GM23338 (cell line): Measurements from ENCODE around the gene FAM3D. TPM values are rescaled to one million over a fixed set of nuclear protein-coding genes. Genes with fewer than 3 reads are reported as not detected.

Source experiments
- ATAC-seq: fragments of 200-7000 bp; cut with Tn5 transposase; 3 replicates; pipeline ENCODE4 v1.9.1; 2020
- DNase-seq: peaks from one replicate; pipeline ENCODE4 v3.0.0-alpha.2; 2015; ENCODE audit warnings: low spot score
- H2AFZ ChIP-seq: fragments of 200-600 bp; sonication (generic); 2 replicates; pipeline ENCODE4 v1.8.0; 2016; ENCODE audit warnings: antibody characterized with exemption, mild to moderate bottlenecking, moderate library complexity
- H3F3A ChIP-seq: fragments of 200-600 bp; sonication (generic); replicated peaks from 2 replicates; pipeline ENCODE4 v1.8.0; 2017; ENCODE audit warnings: antibody characterized with exemption, mixed run types, low read depth
- H3K27ac ChIP-seq: fragments of 200-600 bp; sonication (generic); 2 replicates; pipeline ENCODE4 v1.6.1; 2016; ENCODE audit warnings: low read depth
- H3K27me3 ChIP-seq: fragments of 200-600 bp; sonication (generic); 2 replicates; pipeline ENCODE4 v1.8.0; 2016; ENCODE audit warnings: mild to moderate bottlenecking, mixed run types, moderate library complexity; ENCODE audit not compliant: insufficient read depth
- H3K36me3 ChIP-seq: fragments of 200-600 bp; sonication (generic); 2 replicates; pipeline ENCODE4 v1.8.0; 2016; ENCODE audit warnings: mild to moderate bottlenecking; ENCODE audit not compliant: insufficient read depth
- H3K4me1 ChIP-seq: fragments of 200-600 bp; sonication (generic); 2 replicates; pipeline ENCODE4 v1.8.0; 2016; ENCODE audit warnings: mild to moderate bottlenecking, moderate library complexity; ENCODE audit not compliant: insufficient read depth
- H3K4me2 ChIP-seq: fragments of 200-600 bp; sonication (generic); 2 replicates; pipeline ENCODE4 v1.7.1; 2017; ENCODE audit warnings: mixed run types
- H3K4me3 ChIP-seq: fragments of 200-600 bp; sonication (generic); 2 replicates; pipeline ENCODE4 v1.6.1; 2016; ENCODE audit warnings: mixed run types
- H3K79me2 ChIP-seq: fragments of 200-600 bp; sonication (generic); replicated peaks from 2 replicates; pipeline ENCODE4 v1.8.0; 2017; ENCODE audit warnings: mild to moderate bottlenecking; ENCODE audit not compliant: insufficient read depth
- H3K9me2 ChIP-seq: fragments of 200-600 bp; sonication (generic); 2 replicates; pipeline ENCODE4 v1.8.0; 2017; ENCODE audit not compliant: insufficient read depth
- H4K20me1 ChIP-seq: fragments of 200-600 bp; sonication (generic); replicated peaks from 2 replicates; pipeline ENCODE4 v1.8.0; 2017; ENCODE audit warnings: mild to moderate bottlenecking; ENCODE audit not compliant: insufficient read depth
- H3K27ac Mint-ChIP-seq: 2 replicates; pipeline ENCODE4 v1.8.0; 2020; ENCODE audit warnings: inconsistent platforms, mild to moderate bottlenecking, moderate library complexity, mixed read lengths
- H3K27me3 Mint-ChIP-seq: 3 replicates; pipeline ENCODE4 v1.8.0; 2022; ENCODE audit warnings: low read depth, mild to moderate bottlenecking, moderate library complexity, mixed read lengths, inconsistent platforms; ENCODE audit not compliant: insufficient read depth, poor library complexity
- H3K36me3 Mint-ChIP-seq: 3 replicates; pipeline ENCODE4 v1.8.0; 2021; ENCODE audit warnings: low read depth, mild to moderate bottlenecking, inconsistent platforms, moderate library complexity, mixed read lengths
- H3K4me1 Mint-ChIP-seq: 3 replicates; pipeline ENCODE4 v1.8.0; 2020; ENCODE audit warnings: mild to moderate bottlenecking, inconsistent platforms, mixed read lengths
- H3K4me3 Mint-ChIP-seq: 3 replicates; pipeline ENCODE4 v1.8.0; 2021; ENCODE audit warnings: moderate library complexity, mild to moderate bottlenecking, inconsistent platforms, mixed read lengths
- H3K9me3 Mint-ChIP-seq: 3 replicates; pipeline ENCODE4 v1.8.0; 2020; ENCODE audit warnings: moderate library complexity, mild to moderate bottlenecking, inconsistent platforms, mixed read lengths
- CREB1 ChIP-seq: fragments of 250-450 bp; sonication (Bioruptor Pico); IDR thresholded peaks from 2 replicates; pipeline ENCODE4 v1.5.0; 2020; ENCODE audit warnings: low read depth, mild to moderate bottlenecking, moderate library complexity
- CTCF ChIP-seq, 2 experiments: fragments of 200-600 bp in 1 of 2; sonication (generic) in 1 of 2; conservative IDR thresholded peaks; 2 replicates each; pipeline versions ENCODE4 v1.5.1 to v1.6.1; 2016 to 2017; ENCODE audit warnings: antibody characterized with exemption in 2 of 2, low read depth in 2 of 2, mild to moderate bottlenecking in 2 of 2, moderate library complexity in 1 of 2
- ETS1 ChIP-seq: IDR thresholded peaks from 2 replicates; pipeline ENCODE4 v1.6.1; 2016; ENCODE audit warnings: antibody characterized with exemption
- EZH2 ChIP-seq: fragments of 200-600 bp; sonication (generic); IDR thresholded peaks from one replicate; pipeline ENCODE4 v1.8.0; 2017; ENCODE audit warnings: antibody characterized with exemption, mild to moderate bottlenecking, low read depth; ENCODE audit not compliant: unreplicated experiment
- EZH2phosphoT487 ChIP-seq: fragments of 200-600 bp; sonication (generic); IDR thresholded peaks from one replicate; pipeline ENCODE4 v1.8.1; 2018; ENCODE audit warnings: antibody characterized with exemption; ENCODE audit not compliant: unreplicated experiment
- JUNB ChIP-seq: IDR thresholded peaks from one replicate; pipeline ENCODE4 v1.6.1; 2016; ENCODE audit warnings: antibody characterized with exemption; ENCODE audit not compliant: unreplicated experiment
- NANOG ChIP-seq: IDR thresholded peaks from 2 replicates; pipeline ENCODE4 v1.6.1; 2016; ENCODE audit warnings: antibody characterized with exemption, borderline replicate concordance
- POLR2AphosphoS5 ChIP-seq: IDR thresholded peaks from 2 replicates; pipeline ENCODE4 v1.6.1; 2016; ENCODE audit warnings: antibody characterized with exemption, low read depth
- REST ChIP-seq: IDR thresholded peaks from one replicate; pipeline ENCODE4 v1.6.1; 2018; ENCODE audit warnings: antibody characterized with exemption; ENCODE audit not compliant: unreplicated experiment
- STAT1 ChIP-seq: IDR thresholded peaks from one replicate; pipeline ENCODE4 v1.6.1; 2016; ENCODE audit warnings: antibody characterized with exemption; ENCODE audit not compliant: unreplicated experiment
- ZNF114 ChIP-seq: fragments of 250-450 bp; sonication (Bioruptor Pico); IDR thresholded peaks from 2 replicates; pipeline ENCODE4 v1.5.0; 2020; ENCODE audit warnings: mild to moderate bottlenecking, moderate library complexity
- ZNF331 ChIP-seq: fragments of 250-450 bp; sonication (Bioruptor Pico); IDR thresholded peaks from 2 replicates; pipeline ENCODE4 v1.5.0; 2020; ENCODE audit warnings: low read depth, mild to moderate bottlenecking, moderate library complexity
- polyA plus RNA-seq: library from polyadenylated mRNA; unstranded; fragments of >200 nt; fragmentation: Nextera tagmentation; extraction: Ambion mirVana; gene quantifications from 2 replicates; pipeline ENCODE4 v1.2.1, GENCODE V29; 2016
- total RNA-seq: library from RNA; depleted of rRNA; stranded (reverse); fragments of >200 nt; shearing (Covaris generic); gene quantifications from 2 replicates; pipeline ENCODE4 v1.2.3, GENCODE V29; 2014

FAM3D gene
- total and polyA plus RNA-seq, 2 experiments from 2014 or later: 0.26 TPM; not detected in 1

GRCh38 chr3:58692484-58692883 lies 25.9 kb upstream of the FAM3D start (continued):
- no peak for TF ChIP-seq CTCF (conservative IDR thresholded peaks at IDR 0.05; ENCODE audit: low read depth in 2 of 2)
- no peak for TF ChIP-seq JUNB
- TF ChIP-seq POLR2AphosphoS5: no peak
- TF ChIP-seq STAT1: no peak
- no peak for TF ChIP-seq NANOG
- no peak for TF ChIP-seq EZH2
- TF ChIP-seq ZNF114 (CRISPR knock-in tag): no peak
- no peak for TF ChIP-seq ETS1
- TF ChIP-seq EZH2phosphoT487: no peak

GRCh38 chr3:58691997-58692396 lies 25.4 kb upstream of the FAM3D start:
- Histone ChIP-seq H3K9me2 (peaks cover 12% of the 10 kb centered on the region), H4K20me1 (no peaks in the 10 kb centered on the region), H3K79me2 (no peaks in the 10 kb centered on the region), H3K4me1 (no peaks in the 10 kb centered on the region), H3K27ac (no peak overlapping the region), H3F3A (no peaks in the 10 kb centered on the region), H3K27me3 (no peaks in the 10 kb centered on the region), H2AFZ (no peak overlapping the region), H3K36me3 (peaks cover 5% of the 10 kb centered on the region; the same call in 1 of the 2 replicates), H3K4me2 (no peak overlapping the region), H3K4me3 (no peak overlapping the region)
- H3K4me3 Mint-ChIP-seq: no peak overlapping the region
- H3K4me1 Mint-ChIP-seq: no peaks in the 10 kb centered on the region
- H3K9me3 Mint-ChIP-seq: peaks cover 82% of the 10 kb centered on the region
- ATAC-seq (no peak), DNase-seq (peak; percentile 79)
- H3K27me3 Mint-ChIP-seq: peaks cover 2% of the 10 kb centered on the region
- H3K27ac Mint-ChIP-seq: no peak overlapping the region
- TF ChIP-seq ETS1: no peak
- TF ChIP-seq ZNF331 (CRISPR knock-in tag): no peak
- TF ChIP-seq ZNF114 (CRISPR knock-in tag): no peak
- H3K36me3 Mint-ChIP-seq: peaks cover 57% of the 10 kb centered on the region

GRCh38 chr3:58690490-58690889 lies 23.9 kb upstream of the FAM3D start:
- Histone ChIP-seq H2AFZ (no peak overlapping the region), H3K4me1 (no peaks in the 10 kb centered on the region), H3K27ac (no peak overlapping the region), H3F3A (no peaks in the 10 kb centered on the region), H3K27me3 (no peaks in the 10 kb centered on the region), H3K36me3 (peaks cover 5% of the 10 kb centered on the region; the same call in 1 of the 2 replicates), H3K4me2 (no peak overlapping the region), H4K20me1 (no peaks in the 10 kb centered on the region), H3K4me3 (no peak overlapping the region), H3K9me2 (peaks cover 1% of the 10 kb centered on the region; the same call in 1 of the 2 replicates), H3K79me2 (no peaks in the 10 kb centered on the region)
- Mint-ChIP-seq H3K4me3 (no peak overlapping the region), H3K27me3 (peaks cover 2% of the 10 kb centered on the region), H3K36me3 (peaks cover 63% of the 10 kb centered on the region), H3K4me1 (no peaks in the 10 kb centered on the region), H3K9me3 (peaks cover 88% of the 10 kb centered on the region), H3K27ac (no peak overlapping the region)
- no peak for DNase-seq
- no peak for ATAC-seq
- TF ChIP-seq REST: no peak
- TF ChIP-seq EZH2: no peak
- no peak for TF ChIP-seq JUNB
- no peak for TF ChIP-seq EZH2phosphoT487
- TF ChIP-seq STAT1: no peak
- TF ChIP-seq CREB1: no peak
